Measurements from ENCODE around the gene IRS1.

- TF ChIP-seq ZNF274 (IDR thresholded peaks at IDR 0.05; ENCODE audit: low read depth, low read length) (no peak), YY1 (IDR thresholded peaks at IDR 0.05; ENCODE audit: insufficient read depth, insufficient read length) (no peak), SUZ12 (IDR thresholded peaks at IDR 0.05; ENCODE audit: extremely low read depth, insufficient read depth, insufficient read length) (no peak)
These were observed 52.3 kb downstream of the IRS1 start for GRCh38 chr2:226747288-226747687.
